HUDEP-2 (cell line): Measurements from ENCODE around the gene ZNF879.

Experiments used
- DNase-seq, 76 experiments: peaks; one replicate each; lab custom pipeline; 2025; ENCODE audit not compliant: unreplicated experiment in 76 of 76; lab: John Stamatoyannopoulos, UW

ZNF879 gene

DNA sequence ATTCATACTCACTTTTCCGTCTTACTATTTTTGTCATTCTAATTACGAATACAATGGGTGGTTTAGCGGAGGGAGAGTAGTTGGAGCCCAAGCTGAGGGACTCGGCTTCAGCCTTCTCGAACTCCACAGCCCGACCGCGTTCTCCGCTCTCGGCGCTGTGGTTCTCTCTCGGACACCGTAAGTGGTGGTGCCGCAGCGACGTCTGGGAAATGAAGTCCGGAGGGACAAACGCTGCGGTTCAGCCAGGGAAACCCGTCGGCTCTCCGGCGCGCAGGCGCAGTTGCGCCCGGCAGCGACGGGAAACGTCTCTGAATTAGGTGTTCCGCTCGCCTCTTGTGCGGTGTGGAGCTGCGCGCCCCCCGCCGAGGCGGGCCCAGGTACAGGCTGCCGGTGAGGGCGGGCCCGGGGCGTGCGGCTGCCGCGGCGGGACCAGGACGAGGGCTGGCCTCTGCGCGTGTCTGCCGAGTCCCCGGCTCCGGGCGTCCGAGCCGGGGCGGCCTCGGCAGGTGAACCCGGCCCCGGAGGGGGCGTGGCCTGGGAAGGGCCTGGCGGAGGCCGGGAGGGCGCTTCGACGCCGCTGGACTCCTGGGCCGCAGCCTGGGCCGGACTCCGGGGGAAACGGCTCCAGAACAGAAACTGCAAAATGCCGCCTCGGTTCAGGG, at the start of gene ZNF879:
Gene ZNF879 (plus strand): TSS at position 277 of the 662 bp plus-strand sequence. CDS start 1,201 bp downstream, outside the sequence.
- peak in 63 of 76 experiments; percentile 2 to 91 (median 81) for DNase-seq

DNA sequence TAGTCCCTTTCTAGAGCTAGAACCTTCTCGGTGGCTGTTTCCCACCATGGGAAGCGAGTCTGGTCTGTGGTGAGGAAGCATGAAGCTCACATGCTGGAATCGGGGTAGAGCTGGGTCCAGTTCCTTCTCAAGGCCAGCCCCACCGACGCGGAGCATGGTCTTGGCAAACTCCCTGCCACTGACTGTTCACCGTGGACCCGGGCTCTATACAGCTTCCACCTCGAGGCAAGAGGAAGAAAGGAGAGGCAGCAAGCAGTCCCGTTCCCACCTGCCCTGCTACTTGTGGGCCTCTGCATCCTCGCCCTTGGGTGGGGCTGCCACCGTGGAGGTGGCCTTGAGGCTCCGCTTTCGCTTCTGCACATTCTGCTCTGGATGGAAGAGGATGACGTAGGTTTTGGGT, 42.2 kb upstream of the ZNF879 start:
- no peak for DNase-seq

GRCh38 chr5:178982941-178983340, 40.7 kb upstream of the ZNF879 start:
- no peak for DNase-seq

GRCh38 chr5:178983728-178984127, 39.9 kb upstream of the ZNF879 start:
- DNase-seq, result no peak

GRCh38 chr5:178984145-178985072, 39.2 kb upstream of the ZNF879 start:
- no peak for DNase-seq

- no peak for DNase-seq
Measured at GRCh38 chr5:178986326-178986960, 37.2 kb upstream of the ZNF879 start.

GRCh38 chr5:178988436-178989220, 35.0 kb upstream of the ZNF879 start:
- no peak for DNase-seq

DNA sequence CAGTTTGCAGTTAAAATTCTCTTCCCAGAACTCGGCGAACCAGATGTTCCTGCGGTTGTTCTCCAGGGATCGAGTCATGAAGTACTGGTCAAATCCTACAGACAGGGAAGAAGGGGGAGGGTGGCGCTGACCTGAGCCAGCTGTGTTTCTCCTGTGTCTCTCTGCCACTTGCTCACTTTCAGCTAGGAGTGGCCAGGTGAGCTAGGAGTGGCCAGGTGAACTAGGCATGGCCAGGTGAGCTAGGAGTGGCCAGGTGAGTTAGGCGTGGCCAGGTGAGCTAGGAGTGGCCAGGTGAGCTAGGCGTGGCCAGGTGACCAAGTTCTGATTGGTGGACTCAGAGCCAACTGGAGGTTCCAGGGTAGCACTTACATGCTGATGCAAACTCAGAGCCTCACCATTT, 34.3 kb upstream of the ZNF879 start:
- no peak for DNase-seq

GRCh38 chr5:178990491-178990890, 33.1 kb upstream of the ZNF879 start:
- DNase-seq, result no peak

- DNase-seq, result no peak
Measured at GRCh38 chr5:178991190-178992145, 32.1 kb upstream of the ZNF879 start.

- DNase-seq, result no peak
Measured at GRCh38 chr5:178992291-178992895, 31.2 kb upstream of the ZNF879 start.

- no peak for DNase-seq
Measured at GRCh38 chr5:178993236-178993765, 30.3 kb upstream of the ZNF879 start.

DNA sequence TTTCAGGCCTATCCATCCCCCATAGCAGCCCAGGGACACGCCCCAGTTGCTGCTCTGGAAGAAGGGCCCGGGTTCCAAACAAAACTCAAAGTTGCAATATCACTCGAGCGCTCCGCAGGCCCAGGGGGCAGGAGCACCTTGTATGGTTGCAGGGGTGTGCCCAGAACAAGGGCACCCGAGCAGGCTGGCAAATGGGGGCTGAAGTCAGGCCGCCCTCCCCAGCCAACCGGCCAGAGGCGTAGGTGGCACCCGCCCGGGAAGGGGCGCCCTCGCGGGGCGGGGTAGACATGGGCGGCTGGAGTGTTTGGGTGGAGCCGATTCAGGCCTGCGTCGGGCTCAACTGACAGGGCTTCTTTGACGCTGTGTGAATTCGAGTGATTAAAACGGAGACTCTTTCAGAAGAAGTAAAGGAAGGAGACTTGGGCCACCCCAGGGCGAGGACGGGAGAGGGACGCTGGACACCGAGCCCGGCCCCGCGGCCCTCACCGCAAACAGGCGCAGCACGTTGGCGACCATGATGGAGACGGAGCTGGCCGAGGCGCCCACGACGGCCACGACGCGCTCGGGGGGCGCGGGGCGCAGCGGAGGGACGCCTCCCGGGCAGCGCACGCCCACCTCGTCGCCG, 29.5 kb upstream of the ZNF879 start:
- no peak for DNase-seq

DNA sequence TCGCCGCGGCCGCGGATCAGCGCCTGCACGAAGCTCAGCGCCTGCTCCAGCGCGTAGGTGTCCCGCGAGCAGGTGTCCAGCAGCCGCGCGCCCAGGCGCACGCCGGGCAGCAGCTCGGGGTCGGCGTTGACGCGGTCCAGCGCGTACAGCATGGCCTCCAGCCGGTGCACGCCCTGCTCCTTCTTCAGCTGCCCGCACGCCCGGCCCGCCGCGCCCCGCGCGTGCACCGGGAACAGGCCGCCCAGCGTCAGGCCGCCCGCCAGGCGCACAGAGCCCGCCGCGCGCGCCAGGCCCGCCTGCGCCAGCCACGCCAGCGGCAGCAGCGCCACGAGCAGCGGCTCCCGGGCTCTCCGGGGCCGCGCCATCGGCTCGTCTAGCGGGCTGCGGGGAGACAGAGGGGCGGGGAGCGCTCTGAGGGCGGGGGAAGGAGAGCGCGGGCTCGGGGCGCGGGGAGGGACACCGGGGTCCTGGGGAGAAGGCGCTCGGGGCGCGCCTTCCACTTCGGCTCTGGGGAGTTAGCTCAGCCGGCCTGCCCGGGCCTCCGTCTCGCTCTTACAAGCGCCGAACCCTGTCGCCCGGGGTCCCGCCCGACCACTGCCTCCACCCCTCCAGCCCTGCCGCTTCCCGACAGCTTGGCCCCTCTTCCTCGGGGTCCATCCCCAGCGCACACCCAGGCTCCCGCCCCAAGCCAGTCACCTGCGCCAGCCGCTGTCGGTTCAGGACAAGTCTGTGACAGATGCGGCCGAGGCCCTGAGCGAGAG, 28.8 kb upstream of the ZNF879 start, which contains the start of gene GRM6:
Gene GRM6 (minus strand): TSS at position 741 of the 761 bp plus-strand sequence. CDS start 376 bp downstream, at position 365.
- DNase-seq, result no peak

- no peak for DNase-seq
Measured at GRCh38 chr5:178995341-178995690, 28.3 kb upstream of the ZNF879 start.

DNA sequence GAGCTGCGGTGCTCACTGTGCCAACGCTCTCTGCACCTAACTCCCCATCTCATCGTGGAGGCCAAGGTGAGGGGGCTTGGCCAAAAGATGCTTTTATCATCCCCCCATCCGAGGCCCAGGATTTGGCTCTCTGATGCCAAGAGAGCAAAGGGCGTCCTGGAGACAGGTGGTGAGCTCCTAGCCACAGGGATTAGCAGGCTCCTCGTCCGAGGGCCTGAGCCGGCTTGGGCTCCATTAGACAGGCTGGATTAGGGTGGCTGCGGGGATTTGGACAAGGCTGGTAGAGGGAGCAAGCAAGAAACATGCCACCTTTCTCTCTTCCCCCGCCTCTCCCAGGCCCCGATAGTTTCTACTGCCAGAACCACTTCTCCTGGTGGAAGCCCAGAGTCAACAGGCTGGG, 27.4 kb upstream of the ZNF879 start:
- DNase-seq, result no peak

- no peak for DNase-seq
Measured at GRCh38 chr5:178997191-178997590, 26.4 kb upstream of the ZNF879 start.

GRCh38 chr5:178998441-178998840, 25.2 kb upstream of the ZNF879 start:
- DNase-seq, result no peak
